HG03103 (cell line): ENCODE data around the gene EPHB2.

ENCODE experiments used
- ATAC-seq: cut with Tn5 transposase; IDR thresholded peaks from one replicate; pipeline ENCODE4 v1.9.1; 2021; ENCODE audit warnings: low read depth; ENCODE audit not compliant: unreplicated experiment

The EPHB2 gene

GRCh38 chr1:22749919-22750684 is 39.5 kb downstream of the EPHB2 start:
- ATAC-seq: no peak

- ATAC-seq: no peak
Observed at GRCh38 chr1:22750685-22751051, 40.0 kb downstream of the EPHB2 start.

DNA sequence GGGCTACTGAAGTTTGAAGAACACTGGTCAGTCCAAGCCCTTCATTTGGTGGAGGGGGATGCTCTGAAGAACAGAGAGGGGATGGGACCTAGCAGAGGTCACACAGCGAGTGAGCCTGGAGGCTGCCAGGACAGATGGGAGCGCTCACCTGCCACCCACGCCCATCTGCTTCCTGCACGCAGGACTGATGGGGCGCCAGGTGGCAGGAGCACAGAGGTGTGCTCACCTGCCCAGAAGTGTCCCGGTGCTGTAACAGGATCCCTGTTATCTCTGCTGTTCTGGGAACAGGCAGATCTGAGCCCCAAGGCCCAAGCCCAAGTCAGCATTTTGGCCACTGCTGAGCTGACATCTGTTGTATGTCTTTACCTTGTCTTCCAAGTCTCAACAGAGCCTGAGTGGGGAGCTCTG is 40.5 kb downstream of the EPHB2 start:
- ATAC-seq: no peak

DNA sequence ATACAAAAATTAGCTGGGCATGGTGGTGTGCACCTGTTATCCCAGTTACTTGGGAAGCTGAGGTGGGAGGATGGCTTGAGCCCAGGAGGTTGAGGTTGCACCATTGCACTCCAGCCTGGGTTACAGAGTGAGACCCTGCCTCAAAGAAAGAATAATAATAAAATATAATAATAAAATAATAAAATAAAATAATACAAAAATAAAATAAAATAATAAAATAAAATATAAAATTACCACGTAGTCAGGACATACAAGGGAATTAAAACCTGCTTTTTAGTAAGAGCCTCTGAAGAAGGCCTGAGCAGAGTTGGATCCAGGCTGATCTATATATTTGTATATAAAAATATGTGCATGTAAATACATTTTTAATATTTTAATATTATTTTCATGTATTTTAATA is 41.7 kb downstream of the EPHB2 start:
- no peak for ATAC-seq

DNA sequence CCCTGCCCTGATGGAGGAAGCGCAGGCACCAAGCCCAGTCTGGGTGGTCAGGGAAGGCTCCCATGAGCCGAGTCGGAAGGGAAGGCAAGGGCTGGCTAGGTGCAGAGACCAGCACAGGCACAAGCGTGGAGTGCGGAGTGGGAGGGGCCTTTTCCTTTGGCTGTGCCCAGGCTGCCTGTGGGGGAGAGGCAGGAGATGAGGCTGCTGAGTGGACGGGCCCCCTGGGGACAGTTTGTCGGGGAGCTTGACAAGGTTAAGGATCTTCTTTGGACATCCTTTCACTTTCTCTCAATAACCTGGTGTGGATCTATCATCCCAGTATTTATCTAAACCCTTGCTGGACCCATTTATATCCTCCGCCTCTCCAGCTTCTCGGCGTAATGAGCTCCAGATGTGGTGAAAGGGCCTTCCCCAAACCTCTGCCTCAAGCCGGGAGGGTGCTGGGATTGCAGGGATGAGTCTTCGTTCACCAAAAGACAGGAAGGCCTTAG is 42.9 kb downstream of the EPHB2 start:
- no peak for ATAC-seq

DNA sequence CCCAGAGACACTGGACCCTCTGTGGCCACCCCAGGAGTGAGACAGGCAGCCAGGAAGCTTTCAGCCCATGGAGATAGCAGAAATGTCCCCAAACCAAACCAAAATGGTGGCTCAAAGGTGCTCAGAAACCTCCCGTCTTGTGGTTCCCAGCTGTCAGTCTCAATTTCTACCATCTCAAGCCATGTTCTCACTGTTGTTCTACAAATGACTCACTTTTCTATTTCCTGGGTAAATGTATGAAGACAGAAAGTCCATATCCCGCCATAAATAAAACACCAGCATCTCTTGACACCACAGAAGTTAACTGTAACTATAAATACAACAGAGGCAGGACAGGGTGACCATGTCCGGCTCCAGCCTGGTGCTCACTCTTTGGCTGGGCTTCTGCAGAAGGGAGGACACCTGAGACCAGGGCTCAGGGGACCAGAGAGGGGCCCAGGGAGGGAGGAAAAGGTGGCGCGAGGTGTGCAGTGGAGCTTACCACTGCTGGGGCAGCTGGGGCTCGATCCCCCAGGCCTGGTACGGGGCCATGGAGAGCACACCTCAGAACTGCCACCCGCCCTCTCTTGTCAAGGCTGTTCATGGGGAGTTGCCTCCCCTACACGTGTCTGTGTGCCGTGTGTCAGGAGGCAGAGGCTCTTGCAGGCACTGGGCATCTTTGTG is 43.6 kb downstream of the EPHB2 start:
- ATAC-seq: no peak

DNA sequence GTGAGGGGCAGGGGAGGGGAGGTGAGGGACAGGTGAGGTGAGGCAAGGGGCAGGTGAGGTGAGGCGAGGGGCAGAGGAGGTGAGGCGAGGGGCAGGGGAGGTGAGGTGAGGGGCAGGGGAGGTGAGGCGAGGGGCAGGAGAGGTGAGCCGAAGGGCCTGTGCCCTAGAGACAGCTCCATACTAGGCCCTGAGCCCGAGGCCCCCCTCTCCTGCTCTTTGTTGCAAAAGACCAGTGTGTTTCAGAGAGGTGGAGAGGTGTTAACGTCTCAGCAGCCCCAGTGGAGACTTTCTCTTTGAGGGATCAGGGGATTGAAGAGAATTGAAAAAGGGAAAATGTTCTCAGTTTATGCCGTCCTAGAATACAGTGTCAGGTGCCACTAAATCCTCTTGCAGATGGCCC is 44.2 kb downstream of the EPHB2 start:
- no peak for ATAC-seq

- ATAC-seq: no peak
Observed at GRCh38 chr1:22755641-22756040, 45.0 kb downstream of the EPHB2 start.

DNA sequence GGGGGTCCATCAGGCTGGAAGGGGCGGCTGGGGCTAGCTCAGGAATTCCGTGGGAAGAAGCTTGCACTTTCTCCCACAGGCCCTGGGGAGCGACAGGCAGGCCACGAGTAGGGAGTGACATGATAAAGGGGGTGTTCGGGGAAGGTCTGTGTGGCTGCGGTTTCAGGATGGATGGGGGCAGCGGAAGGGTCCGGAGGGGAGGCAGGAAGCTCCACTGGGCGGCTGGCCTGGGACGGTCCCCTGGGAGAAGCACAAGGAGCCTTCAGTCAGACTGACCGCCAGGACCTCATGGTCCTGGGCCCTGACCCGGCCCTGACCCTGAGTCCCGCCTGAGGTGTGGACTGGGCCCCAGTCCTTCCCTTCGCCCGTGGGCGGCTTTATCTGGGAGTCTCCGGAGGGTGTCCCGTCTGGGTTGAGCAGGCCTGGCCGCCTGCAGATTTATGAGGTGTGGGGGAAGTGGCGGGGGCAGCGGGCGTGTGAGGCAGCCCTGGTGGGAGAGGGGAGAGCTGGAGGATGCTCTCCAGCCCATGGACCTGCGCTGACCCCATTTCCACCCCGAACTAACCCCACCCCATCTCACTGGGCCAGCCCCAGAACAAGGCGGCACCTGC is 45.6 kb downstream of the EPHB2 start:
- ATAC-seq: no peak

- no peak for ATAC-seq
Observed at GRCh38 chr1:22760455-22760854, 49.8 kb downstream of the EPHB2 start.

DNA sequence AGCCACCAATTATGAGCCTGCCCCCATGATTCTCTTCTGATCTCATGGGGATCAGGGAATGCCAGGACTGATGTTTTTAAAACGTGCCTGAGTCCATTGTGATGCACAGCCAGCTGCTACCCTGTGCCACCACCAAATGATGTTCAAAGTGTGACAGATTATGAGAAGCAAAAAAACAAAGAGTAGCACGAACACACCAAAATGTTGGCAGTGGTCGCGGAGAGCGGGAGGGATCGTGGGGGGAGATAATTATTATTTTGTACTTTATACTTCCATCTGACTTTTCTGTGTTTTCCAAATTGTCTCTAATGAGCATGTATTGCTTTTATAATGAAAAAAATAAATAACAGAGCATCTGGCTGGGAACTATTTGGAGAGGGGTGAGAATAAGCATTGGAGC is 50.5 kb downstream of the EPHB2 start:
- no peak for ATAC-seq

DNA sequence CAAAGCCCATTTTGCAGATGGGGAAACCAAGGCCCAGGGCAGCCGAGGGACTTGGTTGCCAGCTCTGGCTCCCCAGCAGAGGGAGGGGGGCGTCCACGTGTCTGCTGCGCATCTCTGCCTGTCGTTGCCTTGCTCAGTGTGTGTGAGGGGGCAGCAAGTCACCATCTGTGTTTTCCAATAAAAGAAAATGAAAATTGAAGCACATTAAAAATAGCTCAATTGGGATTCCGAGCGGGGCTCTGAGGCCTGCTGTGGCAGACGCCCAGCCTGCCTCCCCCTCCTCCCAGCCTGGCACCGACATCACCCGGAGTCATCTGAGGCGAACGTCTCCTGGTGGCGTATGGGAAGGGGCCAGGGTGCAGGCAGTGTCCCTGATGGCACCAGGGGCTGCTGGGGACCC is 51.2 kb downstream of the EPHB2 start:
- ATAC-seq: no peak

GRCh38 chr1:22763487-22764200 is 53.0 kb downstream of the EPHB2 start:
- peak; percentile 56 for ATAC-seq

DNA sequence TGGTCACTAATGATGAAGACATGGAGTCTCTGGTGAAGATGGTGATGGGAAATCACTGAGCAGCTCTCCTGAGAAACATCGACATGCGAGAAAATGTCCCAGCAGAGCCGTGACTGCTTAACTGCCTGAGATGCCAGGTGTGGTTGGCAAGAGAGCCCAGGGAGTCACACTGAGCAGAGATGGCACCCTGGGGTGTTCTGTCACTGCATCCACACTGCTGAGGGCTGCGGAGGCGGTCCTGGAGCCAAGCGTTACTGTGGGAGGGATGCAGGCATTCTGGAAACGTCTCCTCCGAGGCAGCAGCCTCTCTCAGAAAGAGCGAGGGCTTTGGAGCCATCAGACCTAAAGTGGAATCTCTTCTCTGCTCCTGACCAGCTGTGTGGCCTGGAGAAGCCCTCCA is 57.2 kb downstream of the EPHB2 start:
- ATAC-seq: no peak

- ATAC-seq: no peak
Observed at GRCh38 chr1:22769932-22770331, 59.3 kb downstream of the EPHB2 start.

DNA sequence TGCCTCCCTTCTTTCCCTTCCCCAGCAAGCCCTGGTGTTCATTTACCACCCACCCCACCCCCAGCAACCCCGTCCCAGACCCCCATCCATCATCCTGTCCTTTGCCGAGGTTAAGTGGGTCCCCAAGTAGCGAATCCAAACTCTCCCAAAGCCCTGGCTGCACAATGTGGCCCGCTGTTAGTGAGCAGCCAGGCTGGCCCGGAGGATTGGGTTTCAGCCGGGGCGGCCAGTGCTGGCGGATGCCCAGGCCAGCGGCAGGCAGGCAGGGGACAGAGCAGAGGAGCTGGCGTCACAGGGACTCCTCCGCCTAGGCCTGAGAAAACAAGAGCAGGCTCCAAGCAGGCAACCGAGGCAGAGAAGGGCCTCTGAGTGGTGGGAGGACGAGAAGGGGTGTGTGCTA is 61.4 kb downstream of the EPHB2 start:
- ATAC-seq: no peak

GRCh38 chr1:22773981-22774832 is 63.6 kb downstream of the EPHB2 start:
- no peak for ATAC-seq

DNA sequence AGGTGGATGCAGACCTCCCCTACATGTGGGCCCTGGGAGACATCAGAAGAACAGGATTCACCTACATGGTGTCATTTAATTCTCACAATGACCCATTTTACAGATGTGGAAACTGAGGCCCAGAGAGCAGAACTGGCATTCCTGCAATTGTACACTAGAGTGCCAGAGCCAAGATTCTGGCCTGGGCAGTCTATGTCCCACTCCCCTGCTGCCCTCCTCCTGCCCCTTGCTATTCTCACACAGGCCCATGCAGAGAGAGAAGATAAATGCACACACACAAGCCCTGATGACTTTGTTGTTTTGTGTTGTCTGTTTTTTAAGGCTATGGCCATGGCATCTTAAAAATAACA is 64.2 kb downstream of the EPHB2 start:
- no peak for ATAC-seq

- ATAC-seq: no peak
Observed at GRCh38 chr1:22775478-22775877, 64.8 kb downstream of the EPHB2 start.

GRCh38 chr1:22776035-22776613 is 65.5 kb downstream of the EPHB2 start:
- ATAC-seq: no peak
